ENCODE results near the gene TMEM26. TPM values are rescaled to one million over a fixed set of nuclear protein-coding genes. Genes with fewer than 3 reads are reported as not detected.
A peak's percentile ranks its signal among the peaks of the same experiment; 100 is the strongest.

TMEM26 gene
- total RNA-seq, 1 experiment from 2014 or later = not detected

- ChIA-PET CTCF (no interaction called here), POLR2A (ENCODE audit: unreplicated experiment) (no interaction called here)
- Histone ChIP-seq H3K27ac (ENCODE audit: low read length) (no peak overlapping the region), H2AFZ (ENCODE audit: low read length) (no peak overlapping the region), H4K20me1 (ENCODE audit: low read length) (no peaks in the 10 kb centered on the region), H3K4me3 (ENCODE audit: low read length) (no peak overlapping the region), H3K9ac (ENCODE audit: low read length) (no peak overlapping the region), H3F3A (ENCODE audit: low read length, unreplicated experiment) (no peaks in the 10 kb centered on the region), H3K36me3 (ENCODE audit: low read depth, low read length) (no peaks in the 10 kb centered on the region), H3K9me3 (ENCODE audit: low read length) (no peaks in the 10 kb centered on the region), H3K9me2 (replicated peaks; ENCODE audit: low read length) (no peaks in the 10 kb centered on the region), H3K4me2 (ENCODE audit: low read length) (no peak overlapping the region), H3K79me2 (ENCODE audit: low read length) (no peaks in the 10 kb centered on the region), H3K27me3 (ENCODE audit: low read length) (peaks cover 23% of the 10 kb centered on the region), H3K4me1 (ENCODE audit: insufficient read depth, low read length) (peaks cover 5% of the 10 kb centered on the region)
- intact Hi-C loops (cut with micrococcal nuclease) = no loop called here
- BruUV-seq (replicated peaks) = no TSS peak
- TF ChIP-seq EZH2phosphoT487 (IDR thresholded peaks at IDR 0.05; ENCODE audit: borderline replicate concordance, low read length) (no peak), EZH2 (IDR thresholded peaks at IDR 0.05; ENCODE audit: low read length, unreplicated experiment) (no peak)
- DNase-seq (no peak), ATAC-seq (no peak)
Observed at GRCh38 chr10:61492364-61492995, 39.3 kb upstream of the TMEM26 start.

- Histone ChIP-seq H4K20me1 (ENCODE audit: low read length) (no peaks in the 10 kb centered on the region), H3K9ac (ENCODE audit: low read length) (no peak overlapping the region), H3K4me3 (ENCODE audit: low read length) (no peak overlapping the region), H3K27ac (ENCODE audit: low read length) (peak overlapping the region; percentile 0; the same call in 1 of the 2 replicates), H3K79me2 (ENCODE audit: low read length) (no peaks in the 10 kb centered on the region), H3F3A (ENCODE audit: low read length, unreplicated experiment) (no peaks in the 10 kb centered on the region), H2AFZ (ENCODE audit: low read length) (peak overlapping the region; percentile 24), H3K36me3 (ENCODE audit: low read depth, low read length) (no peaks in the 10 kb centered on the region), H3K27me3 (ENCODE audit: low read length) (no peaks in the 10 kb centered on the region), H3K4me2 (ENCODE audit: low read length) (peak overlapping the region; percentile 10), H3K9me2 (replicated peaks; ENCODE audit: low read length) (no peaks in the 10 kb centered on the region), H3K9me3 (ENCODE audit: low read length) (no peaks in the 10 kb centered on the region), H3K4me1 (ENCODE audit: insufficient read depth, low read length) (peaks cover 14% of the 10 kb centered on the region)
- POLR2A ChIA-PET (ENCODE audit: unreplicated experiment) = interaction anchor here (0.7 kb wide), 2 partner anchors 12 to 247 kb away, joined by 3 to 5 read pairs; no protein-coding TSS in a partner anchor
- no TSS peak for BruUV-seq (replicated peaks)
- CTCF ChIA-PET = interaction anchor here (0.6 to 1.2 kb wide), 3 partner anchors 42 to 564 kb away, joined by 3 to 4 read pairs (median 3); no protein-coding TSS in a partner anchor
- 0 out of 2 replicates have a peak, but pooled peaks have one; percentile 19 for TF ChIP-seq CTCF (conservative IDR thresholded peaks at IDR 0.05; ENCODE audit: low read depth, low read length)
- no peak for TF ChIP-seq EZH2phosphoT487 (IDR thresholded peaks at IDR 0.05; ENCODE audit: borderline replicate concordance, low read length)
- peak; percentile 87 for DNase-seq
- intact Hi-C loops (cut with micrococcal nuclease) = no loop called here
- peak; percentile 94 for ATAC-seq
Observed at GRCh38 chr10:61487506-61487905, 34.3 kb upstream of the TMEM26 start.

- CTCF ChIA-PET = interaction anchor here (0.6 kb wide), 1 partner anchor 296 kb away, joined by 3 read pairs; no protein-coding TSS in a partner anchor
- peak overlapping the region; percentile 0; the same call in 1 of the 2 replicates for H3K27ac ChIP-seq (ENCODE audit: low read length)
- no peaks in the 10 kb centered on the region for H3K36me3 ChIP-seq (ENCODE audit: low read depth, low read length)
- no peaks in the 10 kb centered on the region for H3K9me3 ChIP-seq (ENCODE audit: low read length)
- ATAC-seq (no peak; the same call in 1 of the 2 replicates), DNase-seq (peak; percentile 66)
- no peaks in the 10 kb centered on the region for H3F3A ChIP-seq (ENCODE audit: low read length, unreplicated experiment)
- peak overlapping the region; percentile 10 for H3K4me2 ChIP-seq (ENCODE audit: low read length)
- H2AFZ ChIP-seq (ENCODE audit: low read length) = peak overlapping the region; percentile 24
- no TSS peak for BruUV-seq (replicated peaks)
- POLR2A ChIA-PET (ENCODE audit: unreplicated experiment) = no interaction called here
- peaks cover 14% of the 10 kb centered on the region for H3K4me1 ChIP-seq (ENCODE audit: insufficient read depth, low read length)
- no peaks in the 10 kb centered on the region for H3K79me2 ChIP-seq (ENCODE audit: low read length)
- no peak overlapping the region for H3K9ac ChIP-seq (ENCODE audit: low read length)
- H4K20me1 ChIP-seq (ENCODE audit: low read length) = no peaks in the 10 kb centered on the region
- intact Hi-C loops (cut with micrococcal nuclease) = no loop called here
- TF ChIP-seq CTCF (conservative IDR thresholded peaks at IDR 0.05; ENCODE audit: low read depth, low read length) = no peak
- no peak for TF ChIP-seq EZH2 (IDR thresholded peaks at IDR 0.05; ENCODE audit: low read length, unreplicated experiment)
- no peak for TF ChIP-seq EZH2phosphoT487 (IDR thresholded peaks at IDR 0.05; ENCODE audit: borderline replicate concordance, low read length)
- H3K4me3 ChIP-seq (ENCODE audit: low read length) = no peak overlapping the region
- H3K27me3 ChIP-seq (ENCODE audit: low read length) = no peaks in the 10 kb centered on the region
- H3K9me2 ChIP-seq (replicated peaks; ENCODE audit: low read length) = no peaks in the 10 kb centered on the region
Observed at GRCh38 chr10:61486738-61487396, 33.7 kb upstream of the TMEM26 start.
